HG03520 (cell line): ENCODE measurements around the gene SLCO4A1.

Experiments used
- ATAC-seq: cut with Tn5 transposase; IDR thresholded peaks from one replicate; pipeline ENCODE4 v1.9.1; 2021; ENCODE audit warnings: mild to moderate bottlenecking, moderate library complexity; ENCODE audit not compliant: unreplicated experiment

The SLCO4A1 gene, protein sequence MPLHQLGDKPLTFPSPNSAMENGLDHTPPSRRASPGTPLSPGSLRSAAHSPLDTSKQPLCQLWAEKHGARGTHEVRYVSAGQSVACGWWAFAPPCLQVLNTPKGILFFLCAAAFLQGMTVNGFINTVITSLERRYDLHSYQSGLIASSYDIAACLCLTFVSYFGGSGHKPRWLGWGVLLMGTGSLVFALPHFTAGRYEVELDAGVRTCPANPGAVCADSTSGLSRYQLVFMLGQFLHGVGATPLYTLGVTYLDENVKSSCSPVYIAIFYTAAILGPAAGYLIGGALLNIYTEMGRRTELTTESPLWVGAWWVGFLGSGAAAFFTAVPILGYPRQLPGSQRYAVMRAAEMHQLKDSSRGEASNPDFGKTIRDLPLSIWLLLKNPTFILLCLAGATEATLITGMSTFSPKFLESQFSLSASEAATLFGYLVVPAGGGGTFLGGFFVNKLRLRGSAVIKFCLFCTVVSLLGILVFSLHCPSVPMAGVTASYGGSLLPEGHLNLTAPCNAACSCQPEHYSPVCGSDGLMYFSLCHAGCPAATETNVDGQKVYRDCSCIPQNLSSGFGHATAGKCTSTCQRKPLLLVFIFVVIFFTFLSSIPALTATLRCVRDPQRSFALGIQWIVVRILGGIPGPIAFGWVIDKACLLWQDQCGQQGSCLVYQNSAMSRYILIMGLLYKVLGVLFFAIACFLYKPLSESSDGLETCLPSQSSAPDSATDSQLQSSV

DNA sequence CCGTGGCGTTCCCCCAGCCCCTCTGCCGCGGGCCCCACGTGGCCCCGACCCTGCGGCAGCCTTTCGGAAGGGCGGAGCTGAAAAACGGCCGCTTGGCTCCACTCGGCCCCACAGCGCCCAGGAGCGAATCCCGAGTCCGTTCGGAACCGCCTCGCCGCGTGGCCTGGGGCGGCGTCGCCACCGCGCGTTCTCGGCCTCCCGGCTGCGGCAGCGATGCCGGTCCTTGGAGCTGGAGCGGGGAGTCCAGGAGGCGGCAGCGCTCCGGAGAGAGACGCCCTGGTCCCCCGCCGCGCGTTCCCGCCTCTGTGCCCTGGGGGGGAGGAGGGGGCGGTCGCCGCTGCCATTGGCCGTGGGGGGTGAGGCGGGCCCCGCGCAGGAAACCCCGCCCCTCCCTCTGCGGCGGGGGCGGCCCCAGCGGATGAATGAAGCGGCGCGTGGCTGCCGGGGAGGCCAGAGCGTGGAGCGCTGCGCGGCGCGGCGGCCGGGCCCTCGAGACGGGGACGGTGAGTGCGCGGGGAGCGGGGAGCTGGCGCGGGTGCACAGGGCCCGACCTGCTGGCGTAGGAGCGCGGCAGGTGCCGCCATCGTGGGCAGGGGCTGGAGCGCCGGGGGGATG, at the start of gene SLCO4A1:
Gene SLCO4A1, plus strand, starts transcription at position 453 of the 615 bp plus-strand sequence. CDS start 13,952 bp downstream, outside the sequence.
- ATAC-seq = peak; percentile 47

DNA sequence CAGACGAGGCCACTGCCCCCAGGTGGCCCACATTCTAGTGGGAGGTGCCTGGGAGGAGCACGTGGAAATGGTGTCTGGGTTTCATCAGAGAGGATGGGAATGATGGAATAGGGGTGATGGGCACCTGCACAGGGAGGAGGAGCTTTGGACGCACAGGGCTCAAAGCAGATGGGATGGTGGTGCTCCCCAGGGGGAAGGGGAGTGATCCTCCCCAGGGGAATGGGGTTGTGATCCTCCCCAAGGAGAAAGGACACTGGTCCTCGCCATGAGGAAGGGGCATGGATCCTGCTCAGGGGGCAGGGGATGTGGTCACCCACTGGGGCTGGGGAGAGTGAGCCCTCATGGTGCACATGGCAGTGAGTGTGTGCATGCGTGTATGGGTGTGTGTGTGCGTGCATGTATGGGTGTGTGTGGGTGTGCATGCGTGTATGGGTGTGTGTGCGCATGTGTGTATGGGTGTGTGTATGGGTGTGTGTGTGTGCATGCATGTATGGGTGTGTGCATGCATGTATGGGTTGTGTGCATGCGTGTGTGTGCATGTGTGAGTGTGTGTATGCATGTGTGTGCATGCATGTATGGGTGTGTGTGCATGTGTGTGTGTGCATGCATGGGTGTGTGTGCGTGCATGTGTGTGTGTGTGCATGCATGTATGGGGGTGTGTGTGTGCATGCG, 49.7 kb upstream of the SLCO4A1 start:
- ATAC-seq = no peak

DNA sequence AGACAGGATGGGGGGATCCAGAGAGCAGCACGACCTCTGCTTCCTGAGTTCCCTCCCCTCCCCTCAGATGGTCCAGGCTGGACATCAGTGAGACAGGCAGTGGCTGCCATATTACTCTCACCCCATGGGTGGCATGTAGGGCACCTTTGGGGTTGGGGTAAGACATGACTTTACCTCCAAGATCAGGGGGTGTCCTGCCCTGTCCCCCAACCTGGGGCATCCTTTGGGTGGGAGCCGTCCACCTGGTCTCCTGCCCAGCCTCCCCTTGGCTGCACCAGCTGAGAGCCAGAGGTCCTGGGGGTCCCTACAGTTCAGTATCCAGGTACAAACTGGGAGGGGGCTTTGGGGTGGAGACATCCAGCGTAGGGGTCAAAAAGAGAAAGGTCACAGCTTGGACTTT, 48.7 kb upstream of the SLCO4A1 start:
- no peak for ATAC-seq

DNA sequence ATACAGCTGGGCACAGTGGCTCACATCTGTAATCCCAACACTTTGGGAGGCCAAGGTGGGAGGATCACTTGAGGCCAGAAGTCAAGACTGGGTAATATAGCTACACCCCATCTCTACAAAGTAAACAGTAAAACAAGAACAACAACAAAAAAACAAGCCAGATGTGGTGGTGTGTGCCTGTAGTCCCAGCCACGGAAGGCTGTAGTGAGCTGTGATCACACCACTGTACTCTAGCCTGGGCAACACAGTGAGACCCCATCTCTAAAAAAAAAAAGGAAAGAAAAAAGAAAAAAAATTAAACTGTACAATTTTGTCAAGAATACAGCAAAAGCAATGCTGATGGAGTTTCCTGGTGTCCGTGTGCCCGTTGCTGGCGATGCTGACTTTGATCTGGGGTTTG, 47.2 kb upstream of the SLCO4A1 start:
- ATAC-seq = no peak

DNA sequence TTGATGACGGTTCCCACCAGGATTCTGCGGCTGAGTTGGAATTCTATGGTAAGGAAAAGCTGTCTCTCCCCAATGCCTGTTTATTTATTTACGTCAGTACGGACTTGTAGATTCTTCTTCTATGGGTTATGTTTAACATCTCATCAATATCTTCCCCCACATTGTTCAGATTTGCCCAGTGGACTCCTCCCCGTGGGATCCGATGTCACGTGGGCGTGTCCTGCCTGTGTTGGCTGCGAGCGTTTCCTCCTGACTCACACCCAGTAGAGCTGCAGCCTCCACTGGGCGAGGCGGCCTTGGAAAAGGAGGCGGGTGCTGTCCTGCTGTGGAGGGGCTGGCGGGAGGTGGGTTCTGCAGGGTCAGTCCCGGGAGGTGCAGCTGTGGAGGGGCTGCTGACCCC, 46.8 kb upstream of the SLCO4A1 start:
- ATAC-seq = no peak

DNA sequence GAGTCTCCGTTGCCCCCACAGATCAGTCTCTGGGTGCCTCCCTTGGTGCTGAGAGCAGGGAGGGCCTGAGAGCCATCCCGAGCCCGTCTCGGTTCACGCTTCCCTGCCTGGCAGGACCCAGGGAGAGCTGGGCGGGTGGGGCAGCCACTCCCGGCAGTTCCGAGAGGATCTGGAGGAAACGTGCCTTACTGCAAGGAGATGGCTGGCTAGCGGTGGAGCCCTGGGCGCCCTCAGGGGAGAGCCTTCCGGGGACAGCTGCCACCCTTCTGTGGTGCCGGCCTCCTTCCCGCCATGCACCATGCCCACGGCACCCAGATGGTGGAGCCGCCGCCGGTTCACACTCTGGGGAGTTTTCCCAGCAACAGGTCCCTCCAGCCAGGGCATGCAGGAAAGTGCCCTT, 45.8 kb upstream of the SLCO4A1 start:
- no peak for ATAC-seq

DNA sequence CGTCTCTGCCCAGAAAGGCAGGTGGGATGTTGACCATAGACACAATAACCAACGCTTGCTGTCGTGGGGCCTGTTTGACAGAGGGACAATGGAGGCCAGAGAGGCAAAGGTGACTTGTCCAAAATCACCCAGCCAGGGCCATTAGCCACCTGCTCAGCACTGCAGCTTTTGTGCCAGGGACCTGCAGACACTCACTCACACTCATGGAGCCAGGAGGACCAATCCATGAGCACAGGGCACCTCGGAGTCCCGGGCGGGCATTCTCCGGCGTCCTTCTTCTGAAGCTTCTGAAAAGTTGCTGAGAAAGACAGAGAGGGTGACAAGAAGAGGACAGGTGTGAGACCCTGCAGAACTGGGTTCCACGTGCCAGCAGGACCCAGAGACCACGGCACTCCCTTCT, 45.4 kb upstream of the SLCO4A1 start:
- ATAC-seq = no peak

DNA sequence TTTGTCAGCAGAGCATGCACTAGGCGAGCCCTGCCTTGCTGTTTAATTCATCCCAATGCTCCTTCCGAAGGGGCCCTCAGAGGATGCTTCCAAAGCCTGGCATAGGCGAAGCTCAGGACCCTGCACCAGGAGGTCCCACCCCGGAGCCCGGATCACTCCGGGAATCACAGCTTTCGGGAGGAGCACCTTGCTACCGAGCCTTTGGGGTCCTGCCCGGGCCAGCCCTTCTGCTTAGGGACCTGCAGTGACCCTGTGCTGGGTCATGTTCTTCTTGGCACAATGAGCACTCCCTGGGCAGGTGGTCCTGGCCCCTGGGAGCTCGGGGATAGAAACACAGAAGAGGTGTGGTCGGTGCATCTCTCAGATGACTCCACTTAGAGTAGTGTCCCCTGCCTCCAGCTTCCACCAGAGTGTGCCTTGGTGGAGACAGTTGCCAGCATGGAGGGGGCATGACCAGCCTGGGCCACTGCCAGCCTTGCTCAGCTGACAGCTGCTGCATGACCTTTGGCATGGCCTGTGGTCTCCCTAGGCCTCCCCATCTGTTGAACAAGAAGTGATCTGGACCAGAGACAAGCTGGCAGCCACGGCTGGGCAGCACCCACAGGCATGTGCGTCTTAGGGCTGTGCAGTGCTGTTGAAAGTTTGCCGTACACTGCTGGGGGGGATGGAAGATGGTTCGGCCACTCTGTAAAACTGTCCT, 44.7 kb upstream of the SLCO4A1 start:
- ATAC-seq = no peak

DNA sequence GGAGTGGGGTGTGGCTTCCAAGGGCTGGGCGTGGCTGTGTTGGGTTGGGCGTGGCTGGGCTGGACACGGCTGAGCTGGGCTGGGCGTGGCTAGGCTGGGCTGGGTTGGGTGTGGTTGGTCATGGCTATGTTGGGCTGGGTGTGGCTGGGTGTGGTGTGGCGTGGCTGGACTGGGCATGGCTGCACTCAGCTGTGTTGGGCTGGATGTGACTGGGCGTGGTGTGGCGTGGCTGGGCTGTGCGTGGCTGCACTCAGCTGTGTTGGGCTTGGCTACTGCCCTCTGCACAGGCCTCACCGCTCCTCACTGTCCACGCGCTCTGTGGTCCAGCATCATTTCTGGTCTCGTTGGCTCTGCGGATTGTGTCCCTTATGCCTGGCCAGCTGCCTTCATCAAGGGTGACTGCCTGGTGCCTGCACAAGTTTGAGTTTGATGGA, 43.5 kb upstream of the SLCO4A1 start:
- ATAC-seq = no peak

DNA sequence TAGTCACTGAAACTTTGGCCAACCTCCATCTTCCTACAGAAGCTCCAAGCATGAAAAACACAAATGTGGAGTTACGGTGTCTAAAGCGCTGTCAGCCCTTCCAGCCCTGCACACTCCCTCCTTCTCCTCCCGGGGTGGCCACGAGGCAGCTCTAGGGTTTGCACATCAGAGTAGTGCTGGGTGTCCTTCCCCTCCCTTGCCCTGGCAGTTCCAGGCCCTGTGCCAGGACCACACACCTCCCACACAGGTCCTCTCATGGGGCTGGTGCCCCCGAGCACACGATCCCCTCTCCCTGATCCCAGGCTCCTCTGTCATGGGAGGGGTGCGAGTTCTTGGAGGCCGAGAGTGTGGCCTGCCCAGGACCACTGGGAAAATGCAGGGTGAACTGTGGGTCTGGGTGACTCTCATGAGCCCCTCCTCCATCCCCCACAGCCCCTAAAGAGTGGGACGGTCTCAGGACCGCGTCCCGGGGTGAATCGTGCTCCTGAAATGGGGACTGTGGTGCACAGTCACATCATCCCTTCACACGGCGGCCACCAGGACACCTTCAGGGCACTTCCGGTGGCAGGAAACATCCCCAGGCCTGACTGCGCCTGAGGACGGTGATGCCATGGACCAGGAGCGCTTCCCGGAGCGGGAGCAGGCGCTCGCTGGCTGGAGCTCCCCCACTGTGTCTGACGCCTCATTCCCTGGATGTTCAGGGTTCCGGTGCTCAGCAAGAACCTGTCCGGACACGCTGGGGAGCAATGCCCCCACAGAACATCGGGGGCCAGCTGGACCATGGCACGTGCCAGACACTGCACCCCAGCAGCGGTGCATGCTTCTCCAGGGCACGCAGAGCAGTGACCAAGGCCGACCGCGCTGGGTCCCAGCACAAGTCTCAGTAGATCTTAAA, 42.8 kb upstream of the SLCO4A1 start:
- ATAC-seq = no peak

DNA sequence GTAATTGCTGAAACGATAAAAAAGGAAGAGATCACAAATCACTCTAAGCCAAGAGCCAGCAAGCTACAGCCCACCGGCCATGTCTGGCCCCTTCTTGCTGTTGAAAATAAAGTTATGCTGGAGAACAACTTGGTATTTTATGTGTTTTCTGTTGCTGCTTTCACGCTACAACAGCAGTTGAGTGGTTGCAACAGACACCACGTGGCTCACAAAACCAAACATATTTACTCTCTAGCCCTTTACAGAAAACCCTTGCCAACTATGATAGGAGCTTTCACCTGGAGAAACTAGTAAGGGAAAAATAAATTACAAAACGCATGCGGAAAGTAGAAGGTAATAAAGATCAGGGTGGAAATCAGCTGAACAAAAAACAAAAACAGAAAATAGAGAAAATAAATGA, 41.1 kb upstream of the SLCO4A1 start:
- ATAC-seq = no peak

DNA sequence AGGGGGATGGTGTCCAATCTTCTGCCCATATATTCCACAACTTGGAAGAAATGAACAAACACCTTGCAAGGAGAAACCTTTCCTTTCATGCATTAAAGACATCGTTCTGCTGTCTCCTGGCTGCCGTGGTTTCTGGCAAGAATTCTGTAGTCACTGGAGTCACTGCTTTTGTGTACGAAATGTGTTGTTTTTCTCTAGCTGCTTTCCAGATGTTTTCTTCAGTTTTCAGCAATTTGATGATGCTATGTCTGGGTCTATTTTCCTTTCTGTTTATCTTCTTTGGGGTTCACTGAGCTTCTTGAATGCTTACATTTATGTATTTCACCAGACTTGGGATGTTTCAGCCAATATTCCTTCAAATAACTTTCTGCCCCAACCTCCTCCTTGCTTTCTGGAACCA, 40.6 kb upstream of the SLCO4A1 start:
- ATAC-seq = no peak

DNA sequence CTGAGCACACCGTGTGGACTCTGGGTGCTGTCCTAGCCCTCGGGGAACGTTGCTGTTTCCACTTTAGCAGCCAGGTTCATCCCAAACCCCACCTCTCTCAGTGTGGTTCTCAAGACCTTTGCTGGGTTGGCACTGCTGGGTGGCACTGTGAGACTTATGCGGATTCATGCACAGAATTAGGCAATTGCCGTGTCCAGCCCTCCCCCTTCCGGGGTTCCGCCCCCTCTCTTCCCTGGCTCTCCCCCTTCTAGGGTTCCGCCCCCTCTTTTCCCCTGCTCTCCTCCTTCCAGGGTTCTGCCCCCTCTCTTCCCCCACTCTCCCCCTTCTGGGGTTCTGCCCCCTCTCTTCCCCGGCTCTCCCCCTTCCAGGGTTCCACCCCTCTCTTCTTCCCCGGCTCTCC, 39.8 kb upstream of the SLCO4A1 start:
- no peak for ATAC-seq

DNA sequence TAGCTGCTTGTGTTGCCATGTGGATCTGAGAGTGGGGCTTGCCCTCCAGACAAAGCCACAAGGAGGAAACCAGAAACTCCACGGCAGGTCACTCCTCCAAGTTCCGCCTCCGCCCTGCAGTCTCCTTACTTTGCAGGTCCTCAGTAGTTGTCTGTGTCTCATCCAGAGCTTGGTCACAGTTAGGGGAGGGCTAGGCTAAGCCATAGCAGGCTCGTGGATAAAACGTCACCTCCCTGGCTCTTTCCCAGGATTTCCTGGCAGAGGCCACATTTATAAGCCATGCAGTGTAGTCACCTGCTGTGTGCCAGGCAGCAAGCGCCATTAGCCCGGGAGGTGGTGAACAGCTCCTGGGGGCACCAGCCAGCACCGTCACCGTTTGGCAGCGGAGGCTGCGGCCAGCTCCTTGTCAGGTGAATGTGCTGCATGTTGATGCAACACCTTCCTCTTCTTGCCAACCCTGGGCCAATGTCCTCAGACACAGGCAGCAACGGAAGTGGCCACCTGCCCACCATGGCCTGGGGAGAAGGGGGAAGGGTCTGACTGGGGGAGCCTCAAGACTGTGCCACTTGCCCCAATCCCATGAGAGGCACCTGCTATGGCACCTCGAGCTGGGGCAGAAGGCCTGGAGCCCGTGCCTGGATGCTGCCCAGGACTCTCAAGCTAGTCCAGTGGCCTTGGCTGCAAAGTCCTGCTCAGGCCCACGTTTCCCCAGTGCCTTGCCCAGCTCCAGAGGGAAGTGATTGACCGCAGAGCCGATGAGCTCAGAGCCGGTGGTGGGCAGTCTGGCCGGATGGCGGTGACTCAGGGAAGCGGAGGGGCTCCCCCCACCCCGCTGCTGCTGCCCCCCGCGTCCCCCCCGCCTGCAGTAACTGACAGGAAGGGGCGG, 39.0 kb upstream of the SLCO4A1 start:
- no peak for ATAC-seq

DNA sequence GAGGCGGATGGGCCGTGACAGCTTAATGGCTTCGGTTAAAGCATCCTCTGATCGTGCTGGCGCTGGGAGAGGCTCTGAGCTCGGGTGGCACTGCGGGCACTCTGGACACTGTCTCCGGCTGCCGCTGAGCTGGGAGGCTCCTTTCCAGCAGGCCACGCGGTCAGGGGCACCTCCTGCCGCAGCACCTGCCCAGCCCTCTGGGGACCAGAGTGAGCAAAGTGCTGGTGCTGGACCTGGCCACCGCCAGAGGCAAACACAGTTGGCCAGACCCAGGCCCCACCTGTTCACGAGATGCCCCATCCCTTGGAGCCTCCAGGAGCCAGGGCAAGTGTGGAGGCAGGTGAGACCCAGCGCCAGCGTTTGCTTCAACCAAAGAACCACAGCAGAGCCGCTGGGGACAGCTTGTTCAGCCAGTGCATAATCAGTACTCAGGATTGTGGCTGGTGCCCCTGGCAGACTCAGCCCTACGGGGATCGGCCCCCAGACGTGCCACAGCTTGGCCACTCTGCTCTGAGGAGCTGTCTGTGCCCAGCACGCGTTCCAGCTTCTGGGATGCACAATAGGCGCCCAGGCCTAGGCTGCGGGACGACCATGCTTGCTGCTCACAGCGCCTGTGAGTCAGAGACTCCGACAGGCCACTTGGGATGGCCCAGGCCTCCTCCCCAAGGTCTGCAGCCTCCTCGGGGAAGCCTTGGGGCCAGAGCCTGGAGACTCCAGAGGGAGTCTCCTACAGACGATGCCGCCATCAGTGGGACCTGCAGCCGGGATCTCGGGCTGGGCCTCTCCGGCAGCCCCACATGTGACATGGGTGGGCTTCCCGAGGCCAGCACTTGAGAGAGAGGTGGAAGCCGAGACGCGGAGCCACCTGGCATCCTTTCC, 38.2 kb upstream of the SLCO4A1 start:
- no peak for ATAC-seq

DNA sequence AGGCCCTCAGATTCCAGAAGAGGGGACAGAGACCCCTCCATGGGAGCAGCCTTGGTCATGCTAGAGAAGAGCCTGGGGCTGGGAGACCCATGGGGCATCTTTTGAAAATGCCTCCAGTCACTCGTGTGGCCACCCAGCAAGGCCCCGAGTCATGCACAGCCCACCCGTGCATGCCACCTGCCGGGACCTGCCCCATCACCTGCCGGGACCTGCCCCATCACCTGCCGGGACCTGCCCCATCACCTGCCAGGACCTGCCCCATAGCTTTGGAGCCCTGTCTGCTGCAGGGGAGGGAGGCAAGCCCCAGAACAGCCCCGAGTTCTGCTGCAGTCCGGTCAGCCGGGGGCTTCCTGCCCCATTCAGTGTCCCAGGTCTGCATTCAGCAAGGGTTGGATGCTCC, 37.5 kb upstream of the SLCO4A1 start:
- ATAC-seq = no peak

DNA sequence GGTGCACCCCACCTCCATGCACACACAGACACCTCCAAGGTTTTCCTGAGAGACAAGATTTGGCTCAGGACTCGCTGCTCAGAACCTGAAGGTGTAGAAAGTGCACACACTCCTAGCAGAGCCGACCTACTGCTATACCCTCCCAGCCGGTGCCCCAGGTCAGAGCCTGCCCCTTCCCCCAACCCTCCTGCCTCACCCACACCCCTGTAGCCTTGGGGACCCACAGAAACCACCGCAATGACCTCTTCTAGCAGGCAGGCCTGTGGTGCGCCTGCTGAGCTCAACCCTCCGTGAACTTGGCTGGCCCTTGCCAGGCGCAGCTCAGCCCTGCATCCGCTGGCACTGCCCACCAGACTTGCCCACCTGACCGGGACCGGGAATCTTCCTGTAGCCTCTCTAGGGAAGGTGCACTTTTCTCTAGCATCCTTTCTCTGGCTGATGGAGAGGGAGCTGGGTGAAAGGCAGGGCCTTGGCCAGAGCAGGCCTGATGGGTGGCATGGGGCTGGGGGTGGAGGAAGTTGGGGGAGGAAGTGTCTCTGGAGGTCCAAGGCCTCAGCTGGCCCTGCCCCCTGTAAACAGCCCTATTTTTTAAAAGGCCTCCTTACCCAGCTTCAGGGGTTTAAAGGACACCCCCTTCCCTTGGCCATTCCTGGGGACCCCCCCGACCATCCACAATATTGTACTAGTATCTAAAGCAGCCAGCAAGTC, 36.9 kb upstream of the SLCO4A1 start:
- ATAC-seq = no peak
